ENCODE measurements around the gene ZNF331.
A peak's percentile ranks its signal among the peaks of the same experiment; 100 is the strongest.
"Not testable (repeated sequence)": the region's sequence is repeated elsewhere in the genome, so short reads cannot be mapped to it uniquely, and the experiment has no call there.

Gene ZNF331

DNA sequence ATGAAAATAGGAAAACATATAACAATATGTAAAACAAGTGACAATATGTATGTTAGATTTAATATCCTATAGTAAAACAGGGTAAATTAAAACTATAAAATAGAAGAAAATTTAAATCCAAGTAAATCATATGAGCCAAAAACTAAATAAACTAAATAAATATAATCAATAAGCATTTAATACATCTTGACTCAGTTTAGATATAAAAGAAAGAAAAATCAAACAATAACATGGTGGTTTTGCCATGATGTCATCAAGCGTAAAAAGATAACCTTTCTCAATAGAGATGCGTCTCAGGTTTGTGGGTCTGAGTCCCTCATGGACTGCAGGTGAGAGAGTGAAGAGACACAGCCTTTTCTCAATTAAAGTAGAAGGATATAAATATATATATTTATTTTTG lies 26.6 kb upstream of the ZNF331 start (continued):
- TF ChIP-seq RBAK (tag by site-specific recombination; IDR thresholded peaks at IDR 0.05): no peak
- TF ChIP-seq, protein P1, sequence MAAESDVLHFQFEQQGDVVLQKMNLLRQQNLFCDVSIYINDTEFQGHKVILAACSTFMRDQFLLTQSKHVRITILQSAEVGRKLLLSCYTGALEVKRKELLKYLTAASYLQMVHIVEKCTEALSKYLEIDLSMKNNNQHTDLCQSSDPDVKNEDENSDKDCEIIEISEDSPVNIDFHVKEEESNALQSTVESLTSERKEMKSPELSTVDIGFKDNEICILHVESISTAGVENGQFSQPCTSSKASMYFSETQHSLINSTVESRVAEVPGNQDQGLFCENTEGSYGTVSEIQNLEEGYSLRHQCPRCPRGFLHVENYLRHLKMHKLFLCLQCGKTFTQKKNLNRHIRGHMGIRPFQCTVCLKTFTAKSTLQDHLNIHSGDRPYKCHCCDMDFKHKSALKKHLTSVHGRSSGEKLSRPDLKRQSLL (tag by site-specific recombination; IDR thresholded peaks at IDR 0.05): no peak
- TF ChIP-seq ZNF362 (tag by site-specific recombination; IDR thresholded peaks at IDR 0.05): no peak
- TF ChIP-seq PRDM10 (tag by site-specific recombination; IDR thresholded peaks at IDR 0.05): no peak
- no peak for TF ChIP-seq ZNF654 (tag by site-specific recombination; IDR thresholded peaks at IDR 0.05; ENCODE audit: low read depth)

GRCh38 chr19:53511933-53512374 lies 26.0 kb upstream of the ZNF331 start:
- no peak for TF ChIP-seq TCF7L2 (IDR thresholded peaks at IDR 0.05; ENCODE audit: borderline replicate concordance, low read depth, low read length)
- no peak for TF ChIP-seq ZNF610 (tag by site-specific recombination; IDR thresholded peaks at IDR 0.05; ENCODE audit: borderline replicate concordance)
- TF ChIP-seq ZNF510 (tag by site-specific recombination; IDR thresholded peaks at IDR 0.05; ENCODE audit: insufficient replicate concordance): no peak
- TF ChIP-seq ZNF654 (tag by site-specific recombination; IDR thresholded peaks at IDR 0.05; ENCODE audit: low read depth): peak; percentile 15; the same call in 1 of the 2 replicates
- TF ChIP-seq ZBTB49 (tag by site-specific recombination; IDR thresholded peaks at IDR 0.05; ENCODE audit: low read depth): no peak
- 0 out of 2 replicates have a peak, but pooled peaks have one; percentile 24 for TF ChIP-seq ZNF660 (tag by site-specific recombination; IDR thresholded peaks at IDR 0.05)
- ChIA-PET POLR2A (no interaction called here), CTCF (interaction anchor here (0.6 to 1.5 kb wide), 7 partner anchors 9 to 1098 kb away, joined by 3 to 7 read pairs (median 3); no protein-coding TSS in a partner anchor)
- H3K27ac ChIP-seq (ENCODE audit: extremely low read depth, low read depth, low read length): no peak overlapping the region
- no peaks in the 10 kb centered on the region for H3K4me1 ChIP-seq (ENCODE audit: control insufficient read depth, insufficient read depth, low read length)
- H3K36me3 ChIP-seq (ENCODE audit: control insufficient read depth in 2 of 2, insufficient read depth in 1 of 2, low read length in 2 of 2): no peaks in the 10 kb centered on the region
- H3K4me3 ChIP-seq (ENCODE audit: low read depth, low read length): no peak overlapping the region
- H3K9me3 ChIP-seq (ENCODE audit: control insufficient read depth, insufficient read depth, low read depth, low read length): no peaks in the 10 kb centered on the region; the same call in 1 of the 2 replicates

- CTCF ChIA-PET; H3K4me3 ChIP-seq (ENCODE audit: low read depth, low read length); H3K9me3 ChIP-seq (ENCODE audit: control insufficient read depth, insufficient read depth, low read depth, low read length); H3K27ac ChIP-seq (ENCODE audit: extremely low read depth, low read depth, low read length); H3K36me3 ChIP-seq (ENCODE audit: control insufficient read depth in 2 of 2, insufficient read depth in 1 of 2, low read length in 2 of 2); H3K4me1 ChIP-seq (ENCODE audit: control insufficient read depth, insufficient read depth, low read length): not testable (repeated sequence)
- POLR2A ChIA-PET: interaction anchor here (0.6 kb wide), 1 partner anchor 1707 kb away, joined by 4 read pairs; no protein-coding TSS in a partner anchor
Measured at GRCh38 chr19:53515047-53515446, 22.9 kb upstream of the ZNF331 start.
